Body of pancreas (tissue), 4 donors: ENCODE results near the gene CAPN11.

Experiments used
- CTCF ChIP-seq, 7 experiments: fragments of 450-650 bp in 4 of 7; fragments of 200-600 bp in 3 of 7; sonication (generic) in 3 of 7; IDR thresholded peaks; one replicate each; pipeline ENCODE4 v1.5.1; 2016 to 2019; ENCODE audit warnings: antibody characterized with exemption in 7 of 7
- POLR2A ChIP-seq, 3 donors: fragments of 450-650 bp; IDR thresholded peaks; one replicate each; pipeline ENCODE4 v1.6.1; 2016; ENCODE audit warnings: antibody characterized with exemption in 3 of 3, mild to moderate bottlenecking in 2 of 3

DNA sequence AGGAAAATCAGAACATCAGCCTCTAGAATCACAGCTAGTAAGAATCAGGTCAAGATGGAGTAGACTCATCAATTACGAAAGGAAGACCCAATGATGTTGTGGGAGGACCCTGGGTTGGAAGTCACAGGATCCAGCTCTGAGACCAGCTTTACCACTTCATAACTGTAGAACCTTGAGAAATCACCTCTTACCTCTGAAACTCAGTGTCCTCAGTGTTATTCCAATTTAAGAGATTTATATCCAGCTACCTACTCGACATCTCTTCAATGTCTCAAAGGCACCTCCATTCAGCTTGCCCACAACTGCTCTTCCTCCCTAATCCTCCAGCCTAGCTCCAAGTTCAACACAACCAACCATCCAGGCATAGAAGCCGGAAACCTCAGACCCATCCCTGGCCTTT, 47.7 kb upstream of the CAPN11 start:
- TF ChIP-seq POLR2A (IDR thresholded peaks at IDR 0.05) = no peak
- no peak for TF ChIP-seq CTCF (IDR thresholded peaks at IDR 0.05)
